ENCODE measurements around the gene CDC123.
"Not testable (repeated sequence)": the region's sequence is repeated elsewhere in the genome, so short reads cannot be mapped to it uniquely, and the experiment has no call there.

CDC123 gene

GRCh38 chr10:12195603-12196506 lies at the start of gene CDC123, which contains the start of gene NUDT5:
Gene CDC123, plus strand, starts transcription at chr10:12196188. Its CDS starts 58 bp downstream, at chr10:12196246.
Gene NUDT5, minus strand, starts transcription at chr10:12195891. Its CDS starts 9,600 bp downstream, at chr10:12186291.
- peak; percentile 86 for DNase-seq

GRCh38 chr10:12150163-12150562 lies 45.8 kb upstream of the CDC123 start:
- DNase-seq, result no peak

- no peak for DNase-seq
These were observed 41.5 kb upstream of the CDC123 start for GRCh38 chr10:12154516-12154915.

GRCh38 chr10:12156367-12157123 lies 39.4 kb upstream of the CDC123 start:
- DNase-seq, result no peak

GRCh38 chr10:12158111-12158510 lies 37.9 kb upstream of the CDC123 start:
- no peak for DNase-seq

GRCh38 chr10:12160664-12161063 lies 35.3 kb upstream of the CDC123 start:
- DNase-seq, result no peak

DNA sequence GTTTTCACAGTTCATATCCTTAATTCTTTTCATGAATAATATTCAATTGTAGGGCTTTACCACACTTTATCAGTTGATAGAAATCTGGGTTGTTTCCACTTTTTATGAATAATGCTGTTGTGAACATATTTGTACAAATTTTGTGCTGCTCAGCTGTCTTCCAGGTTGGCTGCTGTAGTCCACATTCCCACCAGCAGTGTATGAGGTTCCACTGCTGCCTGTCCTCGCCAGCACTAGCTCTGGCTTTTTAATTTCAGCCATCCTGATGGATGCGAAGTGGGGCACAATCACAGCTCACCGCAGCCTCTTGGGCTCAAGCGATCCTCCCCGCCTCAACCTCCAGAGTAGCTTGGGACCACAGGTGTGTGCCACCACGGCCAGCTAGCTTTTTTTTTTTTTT lies 33.1 kb upstream of the CDC123 start:
- DNase-seq, result no peak

- DNase-seq, result no peak
These were observed 31.9 kb upstream of the CDC123 start for GRCh38 chr10:12164085-12164484.

DNA sequence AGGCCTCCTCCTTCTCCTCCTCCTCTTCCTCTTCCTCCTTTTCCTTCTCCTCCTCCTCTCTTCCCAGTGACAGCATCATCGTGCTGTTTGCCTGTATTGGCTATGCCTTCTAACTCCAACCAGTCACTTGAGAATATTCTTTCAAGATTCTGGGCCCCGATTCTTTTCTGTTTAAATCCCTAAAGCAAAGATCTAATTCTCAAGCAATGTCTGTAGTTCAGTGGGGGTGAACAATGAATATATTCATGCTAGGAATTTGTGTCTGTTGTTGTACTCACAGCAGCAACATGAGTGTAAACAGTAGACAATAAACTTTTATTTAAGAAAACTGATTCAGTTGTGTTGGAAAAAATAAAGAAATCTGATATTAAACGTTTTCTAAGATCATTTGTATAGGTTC lies 31.0 kb upstream of the CDC123 start:
- no peak for DNase-seq

DNA sequence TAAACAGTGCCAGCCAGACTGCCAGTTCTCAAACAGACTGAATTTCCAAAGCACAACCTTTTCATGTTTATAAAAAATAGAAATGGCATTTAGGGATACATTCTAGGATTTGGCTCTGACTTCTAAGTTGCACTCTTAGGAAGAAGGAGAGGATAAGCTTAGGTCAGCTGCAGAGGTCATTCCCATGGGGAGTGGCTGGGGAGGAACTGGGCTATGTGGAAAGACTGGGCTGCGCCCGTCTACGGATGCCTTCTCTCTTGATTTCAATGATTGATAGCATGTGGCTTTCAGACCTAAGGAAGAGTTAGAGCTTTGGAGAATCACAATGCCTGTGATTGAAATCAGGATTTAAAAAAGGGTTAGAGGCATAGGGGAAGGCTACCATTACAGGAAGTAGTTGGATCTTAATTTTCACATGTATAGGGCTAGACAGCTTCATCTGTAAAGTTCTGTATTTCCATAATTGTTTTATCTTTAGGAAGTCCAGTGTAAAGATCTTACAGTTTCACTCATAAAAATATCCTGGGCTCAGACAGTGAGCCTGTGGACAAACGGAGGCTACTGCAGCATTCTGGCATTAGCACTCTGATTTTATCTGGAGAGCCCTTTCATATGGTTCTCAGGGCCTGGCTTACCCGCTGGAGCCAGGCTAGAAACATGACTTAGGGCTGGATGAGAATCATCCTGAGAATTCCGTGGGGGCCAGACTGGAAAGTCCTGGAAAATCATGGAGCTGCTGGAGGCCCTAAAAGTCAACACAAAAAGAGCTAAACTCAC lies 29.8 kb upstream of the CDC123 start:
- DNase-seq, result no peak

DNA sequence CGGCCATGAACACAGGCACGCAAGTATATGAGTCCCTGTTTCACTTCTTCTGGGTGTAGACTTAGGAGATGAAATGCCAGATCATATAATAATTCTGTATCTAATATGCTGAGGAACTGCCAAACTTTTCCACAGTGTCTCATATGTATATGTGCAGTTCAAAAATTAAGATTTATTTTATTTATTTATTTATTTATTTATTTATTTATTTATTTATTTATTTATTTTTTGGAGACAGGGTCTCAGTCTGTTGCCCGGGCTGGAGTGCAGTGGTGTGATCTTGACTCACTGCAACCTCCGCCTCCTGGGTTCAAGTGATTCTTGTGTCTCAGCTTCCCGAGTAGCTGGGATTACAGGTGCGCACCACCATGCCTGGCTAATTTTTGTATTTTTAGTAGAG lies 24.5 kb upstream of the CDC123 start:
- not testable (repeated sequence) for DNase-seq

DNA sequence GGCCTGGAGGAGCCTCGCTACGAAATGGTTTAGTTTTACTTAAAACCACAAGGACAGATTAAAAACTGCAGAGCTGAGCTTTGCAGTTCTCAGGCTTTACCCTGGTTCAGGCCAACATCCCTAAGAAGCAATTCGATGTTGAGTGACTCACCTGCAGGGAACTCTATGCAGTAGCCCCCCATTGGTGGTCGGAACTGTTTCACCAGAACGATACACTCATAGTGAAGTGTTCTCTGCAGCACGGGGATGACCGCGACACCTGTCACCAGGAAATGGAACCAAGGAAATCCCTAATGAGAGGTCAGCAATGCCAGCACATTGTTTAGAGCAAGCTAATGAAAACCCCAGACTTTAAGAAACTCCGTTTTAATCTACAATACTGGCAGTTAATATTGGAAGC lies 18.3 kb upstream of the CDC123 start:
- DNase-seq, result no peak

- DNase-seq, result no peak
These were observed 16.3 kb upstream of the CDC123 start for GRCh38 chr10:12179606-12180170.

GRCh38 chr10:12180221-12180974 lies 15.6 kb upstream of the CDC123 start:
- DNase-seq, result no peak

DNA sequence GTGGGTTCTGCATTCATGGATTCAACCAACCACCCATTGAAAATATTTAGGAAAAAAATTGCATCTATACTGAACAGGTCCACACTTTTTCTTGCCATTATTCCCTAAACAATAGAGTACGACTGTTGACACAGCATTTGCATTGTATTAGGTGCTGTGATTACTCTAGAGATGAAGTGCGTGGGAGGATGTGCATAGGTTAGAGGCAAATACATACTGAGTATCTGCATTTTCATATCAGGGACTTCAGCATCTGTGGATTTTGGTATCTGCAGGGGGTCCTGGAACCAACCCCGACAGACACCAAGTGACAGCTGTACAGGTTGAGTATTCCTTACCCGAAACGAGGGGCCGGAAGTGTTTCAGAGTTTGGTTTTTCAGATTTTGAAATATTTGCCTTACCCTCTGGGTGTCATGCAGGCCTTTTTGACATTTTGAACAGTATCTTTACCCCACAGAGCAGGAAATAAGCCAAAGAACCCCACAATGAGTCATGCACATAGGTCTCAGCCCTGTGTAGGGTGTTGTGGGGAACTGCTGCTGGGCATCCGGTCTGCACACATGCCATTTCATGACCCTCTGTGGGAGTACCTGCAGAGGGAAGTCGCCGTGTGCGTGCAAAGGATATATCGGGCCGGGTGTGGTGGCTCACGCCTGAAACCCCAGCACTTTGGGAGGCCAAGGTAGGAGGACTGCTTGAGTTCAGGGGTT lies 14.8 kb upstream of the CDC123 start:
- DNase-seq, result no peak

GRCh38 chr10:12184165-12184564 lies 11.8 kb upstream of the CDC123 start:
- no peak for DNase-seq

DNA sequence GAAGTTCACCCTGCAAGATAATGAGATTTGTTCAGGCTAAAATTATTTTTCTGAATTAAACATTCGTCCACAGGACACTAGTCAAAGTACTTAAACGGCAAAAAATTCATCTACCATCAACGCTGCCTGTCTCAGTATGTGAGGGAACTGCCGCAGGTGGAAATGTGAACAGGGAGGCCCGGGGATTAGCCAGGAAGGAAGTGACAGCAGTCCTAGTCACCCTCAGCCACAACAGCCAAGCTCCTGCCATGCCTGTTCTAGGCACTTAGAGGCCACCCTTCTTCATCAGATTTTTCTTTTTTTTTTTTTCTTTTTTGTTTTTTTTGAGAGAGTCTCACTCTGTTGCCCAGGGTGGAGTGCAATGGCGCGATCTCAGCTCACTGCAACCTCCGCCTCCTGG lies 9.7 kb upstream of the CDC123 start:
- DNase-seq, result no peak

DNA sequence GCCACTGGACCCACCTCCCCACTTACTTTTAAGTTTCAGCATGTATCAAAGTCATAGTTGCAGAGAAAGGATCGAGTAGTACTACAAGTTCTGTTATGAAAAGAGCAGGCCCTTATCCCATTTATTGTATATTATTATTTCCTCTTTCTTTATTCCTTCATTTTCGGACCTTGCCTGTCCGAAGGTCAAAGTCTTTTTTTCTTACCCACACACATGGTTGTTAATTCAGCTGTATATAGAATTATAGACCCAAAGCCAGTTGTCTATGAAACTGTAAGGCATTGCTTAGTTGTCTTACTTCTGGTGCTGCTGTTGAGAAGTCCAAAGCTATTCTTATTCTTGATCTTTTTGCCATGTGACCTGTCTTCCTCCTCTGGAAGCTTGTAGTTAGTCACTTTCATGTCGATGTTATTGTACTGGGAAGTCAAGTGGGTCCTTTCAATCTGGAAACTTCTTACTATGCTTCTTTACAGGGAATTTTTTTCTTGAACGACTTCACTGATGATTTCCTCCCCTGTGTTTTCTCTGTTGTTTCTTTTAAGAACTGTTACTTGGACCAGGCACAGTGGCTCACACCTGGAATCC lies 8.6 kb upstream of the CDC123 start:
- DNase-seq, result no peak

GRCh38 chr10:12188656-12189055 lies 7.3 kb upstream of the CDC123 start:
- no peak for DNase-seq

GRCh38 chr10:12189426-12189825 lies 6.6 kb upstream of the CDC123 start:
- DNase-seq, result no peak

DNA sequence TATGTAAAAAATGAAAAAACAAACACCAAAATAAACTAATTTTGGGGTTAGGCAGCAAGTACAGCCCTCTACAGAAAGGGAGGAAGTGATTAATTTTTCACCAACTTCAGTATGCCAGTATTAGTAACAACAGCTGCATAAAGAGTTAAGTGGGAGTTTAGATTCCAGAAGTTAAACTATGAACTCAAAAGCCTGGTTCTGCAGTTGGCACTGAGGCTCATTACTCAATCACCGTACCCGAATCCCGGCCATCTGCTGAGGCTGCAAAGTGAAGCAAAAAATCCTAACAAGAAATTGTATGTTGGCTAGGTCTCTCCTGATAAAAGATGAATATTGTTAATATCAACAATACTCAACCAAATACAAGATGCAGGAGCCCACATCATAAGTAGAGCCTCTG lies 4.3 kb upstream of the CDC123 start:
- DNase-seq, result no peak
